Activated T-cell treated with anti-CD3 and anti-CD28 coated beads, Interleukin-2, amount 50 U/mL, for 4 hours (primary cell): ENCODE data around the gene RGMA. TPM values are rescaled to one million over a fixed set of nuclear protein-coding genes. Genes with fewer than 3 reads are reported as not detected.

Experiments
- ATAC-seq, 2 donors: fragments of 200-7000 bp; cut with Tn5 transposase; one replicate each; pipeline ENCODE4 v1.10.0; 2021
- DNase-seq: peaks from one replicate; pipeline ENCODE4 v3.0.0-alpha.2; 2020
- H3K27me3 Mint-ChIP-seq: one replicate; pipeline ENCODE4 v1.8.0; 2021; ENCODE audit warnings: low read depth, mixed read lengths
- H3K36me3 Mint-ChIP-seq: one replicate; pipeline ENCODE4 v1.8.0; 2022; ENCODE audit warnings: mixed read lengths; ENCODE audit not compliant: insufficient read depth
- H3K4me1 Mint-ChIP-seq: one replicate; pipeline ENCODE4 v1.8.0; 2021; ENCODE audit warnings: low read depth, mixed read lengths
- H3K4me3 Mint-ChIP-seq: one replicate; pipeline ENCODE4 v1.8.0; 2021; ENCODE audit warnings: mild to moderate bottlenecking, moderate library complexity, mixed read lengths
- H3K9me3 Mint-ChIP-seq: one replicate; pipeline ENCODE4 v1.8.0; 2021; ENCODE audit warnings: mixed read lengths
- total RNA-seq, 3 donors: library from RNA; stranded (reverse); gene quantifications; one replicate each; pipeline ENCODE4 v1.2.1, GENCODE V29; 2021

Gene RGMA
- total RNA-seq, 3 donors from 2014 or later, result 0.18 to 0.22 TPM; not detected in 1

GRCh38 chr15:93081399-93081798 is 7.6 kb downstream of the RGMA start:
- no peaks in the 10 kb centered on the region for H3K9me3 Mint-ChIP-seq
- H3K36me3 Mint-ChIP-seq, result no peaks in the 10 kb centered on the region
- H3K27me3 Mint-ChIP-seq, result peaks cover 66% of the 10 kb centered on the region
- H3K4me3 Mint-ChIP-seq, result no peak overlapping the region
- DNase-seq (no peak), ATAC-seq (no peak)
- no peaks in the 10 kb centered on the region for H3K4me1 Mint-ChIP-seq

GRCh38 chr15:93080451-93080850 is 8.6 kb downstream of the RGMA start:
- H3K27me3 Mint-ChIP-seq, result peaks cover 64% of the 10 kb centered on the region
- no peaks in the 10 kb centered on the region for H3K36me3 Mint-ChIP-seq
- H3K4me3 Mint-ChIP-seq, result no peak overlapping the region
- no peaks in the 10 kb centered on the region for H3K9me3 Mint-ChIP-seq
- H3K4me1 Mint-ChIP-seq, result no peaks in the 10 kb centered on the region
- no peak for DNase-seq
- ATAC-seq, result no peak

- H3K4me1 Mint-ChIP-seq, result peaks cover 13% of the 10 kb centered on the region
- DNase-seq, result no peak
- no peak overlapping the region for H3K4me3 Mint-ChIP-seq
- ATAC-seq, result no peak
- H3K9me3 Mint-ChIP-seq, result no peaks in the 10 kb centered on the region
- H3K27me3 Mint-ChIP-seq, result peaks cover 66% of the 10 kb centered on the region
- H3K36me3 Mint-ChIP-seq, result no peaks in the 10 kb centered on the region
Observed at GRCh38 chr15:93076875-93077274, 12.1 kb downstream of the RGMA start.

GRCh38 chr15:93076217-93076616 is 12.8 kb downstream of the RGMA start:
- DNase-seq (no peak), ATAC-seq (no peak)
- H3K27me3 Mint-ChIP-seq, result peaks cover 69% of the 10 kb centered on the region
- H3K36me3 Mint-ChIP-seq, result no peaks in the 10 kb centered on the region
- no peaks in the 10 kb centered on the region for H3K9me3 Mint-ChIP-seq
- H3K4me1 Mint-ChIP-seq, result peaks cover 15% of the 10 kb centered on the region
- no peak overlapping the region for H3K4me3 Mint-ChIP-seq

GRCh38 chr15:93074599-93074998 is 14.4 kb downstream of the RGMA start:
- Mint-ChIP-seq H3K36me3 (no peaks in the 10 kb centered on the region), H3K4me3 (no peak overlapping the region), H3K9me3 (no peaks in the 10 kb centered on the region), H3K27me3 (peaks cover 64% of the 10 kb centered on the region), H3K4me1 (peaks cover 15% of the 10 kb centered on the region)
- DNase-seq (no peak), ATAC-seq (no peak)

- peaks cover 15% of the 10 kb centered on the region for H3K4me1 Mint-ChIP-seq
- H3K4me3 Mint-ChIP-seq, result peak overlapping the region; percentile 75
- no peaks in the 10 kb centered on the region for H3K9me3 Mint-ChIP-seq
- peak in 1 of 2 donors; percentile 25 for ATAC-seq
- peaks cover 64% of the 10 kb centered on the region for H3K27me3 Mint-ChIP-seq
- no peak for DNase-seq
- H3K36me3 Mint-ChIP-seq, result no peaks in the 10 kb centered on the region
Observed at GRCh38 chr15:93073465-93073952, 15.5 kb downstream of the RGMA start.

GRCh38 chr15:93072411-93073394 is 16.3 kb downstream of the RGMA start:
- Mint-ChIP-seq H3K27me3 (peaks cover 64% of the 10 kb centered on the region), H3K36me3 (no peaks in the 10 kb centered on the region), H3K4me3 (peak overlapping the region; percentile 75), H3K4me1 (peaks cover 15% of the 10 kb centered on the region), H3K9me3 (no peaks in the 10 kb centered on the region)
- ATAC-seq (peak; percentile 37 to 44), DNase-seq (no peak)

GRCh38 chr15:93072011-93072410 is 17.0 kb downstream of the RGMA start:
- DNase-seq (no peak), ATAC-seq (no peak)
- H3K9me3 Mint-ChIP-seq, result no peaks in the 10 kb centered on the region
- H3K4me3 Mint-ChIP-seq, result no peak overlapping the region
- H3K27me3 Mint-ChIP-seq, result peaks cover 58% of the 10 kb centered on the region
- no peaks in the 10 kb centered on the region for H3K36me3 Mint-ChIP-seq
- H3K4me1 Mint-ChIP-seq, result peaks cover 15% of the 10 kb centered on the region

GRCh38 chr15:93071469-93071936 is 17.5 kb downstream of the RGMA start:
- H3K27me3 Mint-ChIP-seq, result peaks cover 53% of the 10 kb centered on the region
- ATAC-seq, result no peak
- H3K4me1 Mint-ChIP-seq, result peaks cover 15% of the 10 kb centered on the region
- peak overlapping the region; percentile 11 for H3K4me3 Mint-ChIP-seq
- no peak for DNase-seq
- no peaks in the 10 kb centered on the region for H3K36me3 Mint-ChIP-seq
- H3K9me3 Mint-ChIP-seq, result no peaks in the 10 kb centered on the region

GRCh38 chr15:93070551-93071296 is 18.3 kb downstream of the RGMA start:
- Mint-ChIP-seq H3K27me3 (peaks cover 46% of the 10 kb centered on the region), H3K9me3 (no peaks in the 10 kb centered on the region), H3K4me3 (no peak overlapping the region), H3K36me3 (no peaks in the 10 kb centered on the region), H3K4me1 (peaks cover 15% of the 10 kb centered on the region)
- no peak for DNase-seq
- no peak for ATAC-seq

GRCh38 chr15:93070132-93070531 is 18.9 kb downstream of the RGMA start:
- H3K27me3 Mint-ChIP-seq, result peaks cover 42% of the 10 kb centered on the region
- ATAC-seq (no peak), DNase-seq (no peak)
- no peak overlapping the region for H3K4me3 Mint-ChIP-seq
- no peaks in the 10 kb centered on the region for H3K36me3 Mint-ChIP-seq
- H3K4me1 Mint-ChIP-seq, result peaks cover 15% of the 10 kb centered on the region
- H3K9me3 Mint-ChIP-seq, result no peaks in the 10 kb centered on the region

GRCh38 chr15:93068581-93069199 is 20.3 kb downstream of the RGMA start:
- Mint-ChIP-seq H3K4me3 (no peak overlapping the region), H3K4me1 (peaks cover 11% of the 10 kb centered on the region)

GRCh38 chr15:93067649-93068085 is 21.3 kb downstream of the RGMA start:
- no peak for ATAC-seq
- Mint-ChIP-seq H3K27me3 (peaks cover 24% of the 10 kb centered on the region), H3K9me3 (no peaks in the 10 kb centered on the region), H3K36me3 (no peaks in the 10 kb centered on the region), H3K4me3 (no peak overlapping the region), H3K4me1 (peaks cover 6% of the 10 kb centered on the region)
- DNase-seq, result no peak

More at GRCh38 chr15:93068581-93069199, 20.3 kb downstream of the RGMA start:
- Mint-ChIP-seq H3K27me3 (peaks cover 27% of the 10 kb centered on the region), H3K36me3 (no peaks in the 10 kb centered on the region), H3K9me3 (no peaks in the 10 kb centered on the region)
- ATAC-seq (no peak), DNase-seq (no peak)
